ENCODE results near the gene FHOD3. TPM values are rescaled to one million over a fixed set of nuclear protein-coding genes. Genes with fewer than 3 reads are reported as not detected.

The FHOD3 gene
- total RNA-seq, 1 experiment from 2014 or later = 22.7 TPM

- intact Hi-C loops (cut with micrococcal nuclease; ENCODE audit: unreplicated experiment) (no loop called here), in situ Hi-C loops (cut with HindIII; ENCODE audit: low pct_unique_long_range_greater_than_20kb, low sequenced_read_pairs) (no loop called here)
- CTCF ChIA-PET = no interaction called here
- DNase-seq (ENCODE audit: low read depth, low spot score) (no peak), ATAC-seq (no peak)
- no peak overlapping the region for H3K27ac ChIP-seq (ENCODE audit: low read length)
- no peak for TF ChIP-seq SIN3A (IDR thresholded peaks at IDR 0.05; ENCODE audit: borderline replicate concordance, insufficient read depth, low read depth, low read length)
- no peaks in the 10 kb centered on the region for H3K4me1 ChIP-seq (ENCODE audit: control insufficient read depth, insufficient read depth, low read length)
- no TSS peak for BruUV-seq (replicated peaks)
- POLR2A ChIA-PET = no interaction called here
- H3K9me3 ChIP-seq (ENCODE audit: control insufficient read depth, insufficient read depth, low read depth, low read length) = no peaks in the 10 kb centered on the region
- H3K36me3 ChIP-seq (ENCODE audit: control insufficient read depth, insufficient read depth, low read length) = no peaks in the 10 kb centered on the region
- no peak overlapping the region for H3K4me3 ChIP-seq (ENCODE audit: low read depth in 2 of 2, low read length in 2 of 2)
- no peaks in the 10 kb centered on the region for H3K27me3 ChIP-seq (ENCODE audit: control insufficient read depth, insufficient read depth, low read length)
Observed at GRCh38 chr18:36640021-36640952, 342.8 kb downstream of the FHOD3 start.

- BruUV-seq (replicated peaks) = no TSS peak
- CTCF ChIA-PET = no interaction called here
Observed at GRCh38 chr18:36643061-36643460, 345.5 kb downstream of the FHOD3 start.

More at GRCh38 chr18:36643061-36643460, 345.5 kb downstream of the FHOD3 start:
- H3K4me1 ChIP-seq (ENCODE audit: control insufficient read depth, insufficient read depth, low read length) = no peaks in the 10 kb centered on the region
- H3K27me3 ChIP-seq (ENCODE audit: control insufficient read depth, insufficient read depth, low read length) = no peaks in the 10 kb centered on the region
- no peaks in the 10 kb centered on the region for H3K36me3 ChIP-seq (ENCODE audit: control insufficient read depth, insufficient read depth, low read length)
- no peaks in the 10 kb centered on the region for H3K9me3 ChIP-seq (ENCODE audit: control insufficient read depth, insufficient read depth, low read depth, low read length)
- intact Hi-C loops (cut with micrococcal nuclease; ENCODE audit: unreplicated experiment) = no loop called here
- H3K27ac ChIP-seq (ENCODE audit: low read length) = no peak overlapping the region
- TF ChIP-seq CTCF (IDR thresholded peaks at IDR 0.05) (no peak), REST (IDR thresholded peaks at IDR 0.05; ENCODE audit: insufficient read depth in 1 of 2, low read depth in 2 of 2, low read length in 1 of 2) (no peak), SIN3A (IDR thresholded peaks at IDR 0.05; ENCODE audit: borderline replicate concordance, insufficient read depth, low read depth, low read length) (no peak), TCF7L2 (IDR thresholded peaks at IDR 0.05; ENCODE audit: low read depth, low read length) (no peak), POLR2AphosphoS5 (IDR thresholded peaks at IDR 0.05; ENCODE audit: low read depth, low read length) (no peak)
- ATAC-seq (no peak), DNase-seq (ENCODE audit: low read depth, low spot score) (no peak)
- POLR2A ChIA-PET = no interaction called here
- in situ Hi-C loops (cut with HindIII; ENCODE audit: low pct_unique_long_range_greater_than_20kb, low sequenced_read_pairs) = no loop called here
- no peak overlapping the region for H3K4me3 ChIP-seq (ENCODE audit: low read depth in 2 of 2, low read length in 2 of 2)

Data from Panc1 (cell line).